Activated T-helper 2 cell treated with anti-CD3 and anti-CD28 coated beads, Interferon-gamma antibody, Interleukin-2, Interleukin-4, amounts not matched to agents 10 μg/mL and 5 μg/mL and 100 μg/mL, durations not matched to agents 14 hours and 24 hours and 36 hours (primary cell): ENCODE results near the gene ANKRD11. TPM values are rescaled to one million over a fixed set of nuclear protein-coding genes. Genes with fewer than 3 reads are reported as not detected.

Experiments
- DNase-seq: peaks from one replicate; pipeline ENCODE4 v3.0.0; 2021; ENCODE audit warnings: low spot score
- H3K27ac Mint-ChIP-seq: one replicate; pipeline ENCODE4 v1.8.0; 2021; ENCODE audit warnings: mixed read lengths
- H3K27me3 Mint-ChIP-seq: one replicate; pipeline ENCODE4 v1.8.0; 2021; ENCODE audit warnings: low read depth, mixed read lengths
- H3K36me3 Mint-ChIP-seq: one replicate; pipeline ENCODE4 v1.8.0; 2021; ENCODE audit warnings: low read depth, mixed read lengths
- H3K4me1 Mint-ChIP-seq: one replicate; pipeline ENCODE4 v1.8.0; 2021; ENCODE audit warnings: low read depth, mixed read lengths
- H3K4me3 Mint-ChIP-seq: one replicate; pipeline ENCODE4 v1.8.0; 2021; ENCODE audit warnings: low read depth, mild to moderate bottlenecking, moderate library complexity, mixed read lengths
- H3K9me3 Mint-ChIP-seq: one replicate; pipeline ENCODE4 v1.8.0; 2021; ENCODE audit warnings: mixed read lengths
- intact Hi-C: fragments of 100-400 bp; cut with micrococcal nuclease; formaldehyde crosslinking; loops from one replicate; pipeline ENCODE4 v1.15.1; 2023
- total RNA-seq: library from RNA; stranded (reverse); gene quantifications from 2 replicates; pipeline ENCODE4 v1.2.3, GENCODE V29; 2022

ANKRD11 gene
- total RNA-seq, 1 donor from 2014 or later = 144 TPM

GRCh38 chr16:89502081-89502843, 11.9 kb upstream of the ANKRD11 start:
- intact Hi-C loops = no loop called here
- Mint-ChIP-seq H3K36me3 (no peaks in the 10 kb centered on the region), H3K4me1 (peaks cover 20% of the 10 kb centered on the region), H3K4me3 (no peak overlapping the region), H3K27me3 (no peaks in the 10 kb centered on the region), H3K9me3 (no peaks in the 10 kb centered on the region), H3K27ac (no peak overlapping the region)
- no peak for DNase-seq

DNA sequence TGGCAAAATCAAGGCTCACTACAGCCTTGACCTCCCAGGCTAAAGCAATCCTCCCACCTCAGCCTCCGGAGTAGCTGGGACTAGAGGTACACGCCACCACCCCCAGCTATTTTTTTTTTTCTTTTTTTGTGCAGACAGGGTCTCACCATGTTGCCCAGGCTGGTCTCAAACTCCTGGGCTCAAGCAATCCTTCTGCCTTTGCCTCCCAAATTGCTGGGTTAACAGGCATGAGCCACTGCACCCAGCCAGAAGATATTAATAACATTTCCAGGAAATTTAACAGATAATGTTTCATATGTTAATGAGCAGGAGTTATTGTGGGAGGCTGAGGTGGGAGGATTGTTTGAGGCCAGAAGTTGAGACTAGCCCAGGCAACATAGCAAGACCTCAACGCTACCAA, 9.4 kb upstream of the ANKRD11 start:
- Mint-ChIP-seq H3K27ac (no peak overlapping the region), H3K27me3 (no peaks in the 10 kb centered on the region), H3K4me1 (no peaks in the 10 kb centered on the region), H3K4me3 (no peak overlapping the region), H3K9me3 (no peaks in the 10 kb centered on the region), H3K36me3 (no peaks in the 10 kb centered on the region)
- no peak for DNase-seq
- intact Hi-C loops = loop anchor here (10.0 kb wide), 1 partner anchor 715 kb away; the partner anchor contains the start of gene PIEZO1

DNA sequence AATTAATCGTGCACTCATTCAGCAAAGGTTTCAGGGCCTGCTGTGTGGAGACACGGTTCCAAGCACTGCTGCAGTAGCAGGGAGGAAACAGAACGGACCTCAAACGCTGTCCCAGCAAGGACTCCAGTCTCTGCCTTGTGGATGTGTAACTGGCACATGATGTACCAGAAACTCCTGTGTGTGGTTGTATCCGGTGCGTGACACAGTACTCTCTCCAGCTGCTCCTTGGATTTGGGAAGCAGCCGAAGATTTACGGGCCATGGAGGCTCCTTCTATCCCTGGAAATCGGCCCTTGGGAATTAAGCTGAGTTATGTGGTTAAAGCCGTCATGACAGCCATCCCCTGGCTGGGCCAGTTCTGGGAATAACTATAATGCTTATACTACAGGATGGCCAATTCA, 8.5 kb upstream of the ANKRD11 start:
- no peak overlapping the region for H3K27ac Mint-ChIP-seq
- DNase-seq = no peak
- H3K36me3 Mint-ChIP-seq = no peaks in the 10 kb centered on the region
- H3K9me3 Mint-ChIP-seq = no peaks in the 10 kb centered on the region
- intact Hi-C loops = loop anchor here (10.0 kb wide), 1 partner anchor 714 kb away; the partner anchor contains the start of gene PIEZO1
- H3K4me1 Mint-ChIP-seq = no peaks in the 10 kb centered on the region
- H3K4me3 Mint-ChIP-seq = no peak overlapping the region
- H3K27me3 Mint-ChIP-seq = no peaks in the 10 kb centered on the region

- Mint-ChIP-seq H3K4me1 (peaks cover 13% of the 10 kb centered on the region), H3K27me3 (no peaks in the 10 kb centered on the region), H3K4me3 (no peak overlapping the region), H3K9me3 (no peaks in the 10 kb centered on the region), H3K27ac (no peak overlapping the region), H3K36me3 (peaks cover 3% of the 10 kb centered on the region)
- intact Hi-C loops = loop anchor here (10.0 kb wide), 1 partner anchor 710 kb away; the partner anchor contains the start of gene PIEZO1
- DNase-seq = no peak
These were observed 4.8 kb upstream of the ANKRD11 start for GRCh38 chr16:89495121-89495520.

- Mint-ChIP-seq H3K4me3 (no peak overlapping the region), H3K27me3 (no peaks in the 10 kb centered on the region), H3K9me3 (no peaks in the 10 kb centered on the region), H3K4me1 (peaks cover 16% of the 10 kb centered on the region), H3K36me3 (peaks cover 7% of the 10 kb centered on the region), H3K27ac (no peak overlapping the region)
- DNase-seq = no peak
- intact Hi-C loops = loop anchor here (10.0 kb wide), 1 partner anchor 709 kb away; the partner anchor contains the start of gene PIEZO1
These were observed 3.4 kb upstream of the ANKRD11 start for GRCh38 chr16:89493776-89494175.

DNA sequence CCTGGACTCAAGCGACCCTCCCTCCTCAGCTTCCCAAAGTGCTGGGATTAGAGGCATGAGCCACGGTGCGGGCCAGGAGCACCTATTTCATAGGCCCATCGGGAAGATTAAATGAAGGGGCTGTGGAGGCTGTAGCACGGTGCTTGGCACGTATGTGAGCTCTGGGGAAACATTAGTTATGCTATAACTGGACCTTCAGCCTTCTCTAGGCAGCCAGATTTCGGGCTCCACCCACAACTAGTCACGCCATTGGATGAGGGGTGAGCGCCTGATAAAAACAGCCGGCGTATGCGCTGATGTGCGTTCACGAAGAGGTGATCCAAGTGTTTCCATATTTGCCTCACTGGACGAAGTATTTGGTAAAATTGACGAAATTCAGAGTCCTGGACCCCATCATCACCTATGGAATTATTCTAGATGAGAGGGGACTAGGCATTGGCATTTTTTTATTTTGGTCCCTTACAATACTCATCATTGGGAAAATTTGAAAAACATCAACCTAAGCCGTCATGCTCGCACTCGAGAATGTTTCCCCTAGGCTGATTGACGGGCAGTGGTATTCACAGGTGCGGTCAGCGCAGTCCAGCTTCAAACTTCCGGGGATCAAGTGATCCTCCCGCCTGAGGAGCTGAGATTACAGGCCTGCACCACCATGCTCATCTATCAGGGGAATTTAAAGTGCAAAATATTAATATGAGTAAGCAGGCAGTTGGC, 1.8 kb upstream of the ANKRD11 start:
- Mint-ChIP-seq H3K27ac (peak overlapping the region; percentile 89), H3K9me3 (no peaks in the 10 kb centered on the region), H3K4me1 (peaks cover 29% of the 10 kb centered on the region), H3K4me3 (peak overlapping the region; percentile 86), H3K36me3 (peaks cover 19% of the 10 kb centered on the region), H3K27me3 (no peaks in the 10 kb centered on the region)
- intact Hi-C loops = loop anchor here (1.0 to 10.0 kb wide), 2 partner anchors 13 to 707 kb away; partner anchors contain the start of gene PIEZO1
- DNase-seq = no peak

DNA sequence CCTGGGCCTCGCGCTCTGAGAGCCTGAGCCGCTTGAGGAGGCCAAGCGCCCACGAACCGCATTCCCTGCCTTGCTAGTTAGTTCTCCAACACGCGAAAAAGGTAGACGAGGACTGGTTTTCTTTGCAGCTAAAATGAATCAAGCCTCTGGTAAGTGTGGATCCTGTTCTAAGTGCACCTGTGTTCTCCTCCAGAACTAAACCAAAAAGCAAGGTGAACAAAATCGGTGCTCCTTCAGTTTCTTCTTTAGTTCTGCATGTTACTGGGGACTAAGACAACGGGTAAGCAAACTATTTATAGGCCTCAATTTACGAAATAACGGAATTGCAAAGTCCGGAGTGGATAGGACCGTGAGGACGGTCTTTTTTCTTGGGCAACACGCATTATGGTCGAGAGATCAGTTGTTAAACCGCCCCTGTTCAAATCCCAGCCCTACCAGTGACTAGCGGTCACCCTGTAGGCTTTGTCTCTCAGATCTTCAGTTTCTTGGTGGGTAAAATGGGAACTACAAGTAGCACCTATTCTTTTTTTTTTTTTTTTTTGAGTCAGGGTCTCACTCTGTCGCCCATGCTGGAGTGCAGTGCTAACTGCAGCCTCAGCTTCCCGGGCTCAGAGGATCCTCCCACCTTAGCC, 993 bp upstream of the ANKRD11 start:
- H3K4me1 Mint-ChIP-seq = peaks cover 34% of the 10 kb centered on the region
- intact Hi-C loops = loop anchor here (1.0 to 10.0 kb wide), 2 partner anchors 14 to 707 kb away; partner anchors contain the start of gene PIEZO1
- peaks cover 25% of the 10 kb centered on the region for H3K36me3 Mint-ChIP-seq
- no peaks in the 10 kb centered on the region for H3K27me3 Mint-ChIP-seq
- H3K4me3 Mint-ChIP-seq = peak overlapping the region; percentile 86
- no peaks in the 10 kb centered on the region for H3K9me3 Mint-ChIP-seq
- peak overlapping the region; percentile 89 for H3K27ac Mint-ChIP-seq
- DNase-seq = no peak

- DNase-seq = no peak
- no peak overlapping the region for H3K4me3 Mint-ChIP-seq
- peaks cover 32% of the 10 kb centered on the region for H3K36me3 Mint-ChIP-seq
- intact Hi-C loops = loop anchor here (1.0 to 10.0 kb wide), 4 partner anchors 18 to 705 kb away; partner anchors contain the start of genes PIEZO1 and SPG7
- no peaks in the 10 kb centered on the region for H3K27me3 Mint-ChIP-seq
- peaks cover 47% of the 10 kb centered on the region for H3K4me1 Mint-ChIP-seq
- H3K9me3 Mint-ChIP-seq = no peaks in the 10 kb centered on the region
- H3K27ac Mint-ChIP-seq = no peak overlapping the region
These were observed 393 bp downstream of the ANKRD11 start for GRCh38 chr16:89489898-89490438.

DNA sequence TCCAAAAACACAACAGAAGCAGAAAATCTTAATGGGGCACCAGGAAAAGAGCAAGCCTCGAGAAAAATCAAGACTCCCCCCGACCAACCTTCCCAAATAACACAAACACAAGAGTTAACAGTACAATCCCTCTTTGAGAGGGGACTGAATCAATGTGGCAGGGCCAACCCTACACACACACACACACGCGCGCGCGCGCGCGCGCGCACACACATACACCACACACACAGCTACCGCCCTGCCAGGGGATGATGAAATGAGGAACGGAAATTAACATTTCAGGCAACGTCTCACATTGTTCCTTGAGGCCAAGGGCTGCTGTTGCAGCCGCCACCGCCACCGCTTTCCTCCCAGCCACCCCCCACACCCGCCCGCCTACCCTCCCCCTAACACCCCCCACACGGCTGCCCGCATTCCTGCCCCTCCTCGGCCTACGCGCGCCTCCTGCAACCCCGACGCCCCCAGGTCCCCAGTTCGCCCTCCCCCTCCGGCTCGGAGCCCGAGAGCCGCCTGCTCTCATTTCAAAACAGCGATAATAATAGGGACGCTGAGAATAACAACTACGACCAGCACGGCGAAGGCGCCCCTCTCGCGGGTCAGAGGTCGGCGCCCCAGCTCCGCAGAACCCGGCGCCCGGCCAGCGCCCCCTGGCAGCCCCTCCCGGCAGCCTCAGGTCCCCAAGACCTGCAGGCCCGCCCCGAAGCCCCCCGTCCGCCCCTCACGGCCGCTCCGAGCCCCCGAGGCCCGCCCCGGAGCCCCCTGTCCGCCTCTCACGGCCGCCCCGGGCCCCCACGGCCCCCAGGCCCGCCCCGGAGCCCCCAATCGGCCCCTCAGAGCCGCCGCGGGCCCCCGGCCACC, 1.1 kb downstream of the ANKRD11 start:
- DNase-seq = peak; percentile 77
- H3K4me3 Mint-ChIP-seq = peak overlapping the region; percentile 87
- peak overlapping the region; percentile 87 for H3K27ac Mint-ChIP-seq

GRCh38 chr16:89485701-89486246, 4.6 kb downstream of the ANKRD11 start:
- Mint-ChIP-seq H3K36me3 (peaks cover 52% of the 10 kb centered on the region), H3K27ac (peak overlapping the region; percentile 83), H3K9me3 (no peaks in the 10 kb centered on the region), H3K4me1 (peaks cover 72% of the 10 kb centered on the region), H3K4me3 (peak overlapping the region; percentile 65), H3K27me3 (no peaks in the 10 kb centered on the region)
- DNase-seq = no peak
- intact Hi-C loops = loop anchor here (2.0 kb wide), 5 partner anchors 31 to 169 kb away; no protein-coding TSS in a partner anchor

More for the DNA sequence above, 1.1 kb downstream of the ANKRD11 start:
- Mint-ChIP-seq H3K4me1 (peaks cover 54% of the 10 kb centered on the region), H3K9me3 (no peaks in the 10 kb centered on the region), H3K27me3 (no peaks in the 10 kb centered on the region), H3K36me3 (peaks cover 32% of the 10 kb centered on the region)
- intact Hi-C loops = loop anchor here (2.0 kb wide), 1 partner anchor 80 kb away; no protein-coding TSS in a partner anchor

- intact Hi-C loops = loop anchor here (2.0 kb wide), 5 partner anchors 30 to 168 kb away; no protein-coding TSS in a partner anchor
- Mint-ChIP-seq H3K36me3 (peaks cover 55% of the 10 kb centered on the region), H3K27me3 (no peaks in the 10 kb centered on the region), H3K4me1 (peaks cover 75% of the 10 kb centered on the region), H3K27ac (peak overlapping the region; percentile 90), H3K9me3 (no peaks in the 10 kb centered on the region), H3K4me3 (peak overlapping the region; percentile 74)
- no peak for DNase-seq
These were observed 5.3 kb downstream of the ANKRD11 start for GRCh38 chr16:89484923-89485679.
